ENCODE results near the gene SDK1. TPM values are rescaled to one million over a fixed set of nuclear protein-coding genes. Genes with fewer than 3 reads are reported as not detected.

SDK1 gene
- total RNA-seq, 4 donors from 2014 or later: 7.5 to 35.0 (median 10.2) TPM

- TF ChIP-seq, protein P1, sequence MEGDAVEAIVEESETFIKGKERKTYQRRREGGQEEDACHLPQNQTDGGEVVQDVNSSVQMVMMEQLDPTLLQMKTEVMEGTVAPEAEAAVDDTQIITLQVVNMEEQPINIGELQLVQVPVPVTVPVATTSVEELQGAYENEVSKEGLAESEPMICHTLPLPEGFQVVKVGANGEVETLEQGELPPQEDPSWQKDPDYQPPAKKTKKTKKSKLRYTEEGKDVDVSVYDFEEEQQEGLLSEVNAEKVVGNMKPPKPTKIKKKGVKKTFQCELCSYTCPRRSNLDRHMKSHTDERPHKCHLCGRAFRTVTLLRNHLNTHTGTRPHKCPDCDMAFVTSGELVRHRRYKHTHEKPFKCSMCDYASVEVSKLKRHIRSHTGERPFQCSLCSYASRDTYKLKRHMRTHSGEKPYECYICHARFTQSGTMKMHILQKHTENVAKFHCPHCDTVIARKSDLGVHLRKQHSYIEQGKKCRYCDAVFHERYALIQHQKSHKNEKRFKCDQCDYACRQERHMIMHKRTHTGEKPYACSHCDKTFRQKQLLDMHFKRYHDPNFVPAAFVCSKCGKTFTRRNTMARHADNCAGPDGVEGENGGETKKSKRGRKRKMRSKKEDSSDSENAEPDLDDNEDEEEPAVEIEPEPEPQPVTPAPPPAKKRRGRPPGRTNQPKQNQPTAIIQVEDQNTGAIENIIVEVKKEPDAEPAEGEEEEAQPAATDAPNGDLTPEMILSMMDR (IDR thresholded peaks at IDR 0.05; ENCODE audit: low read depth): no peak
Measured at GRCh38 chr7:3304131-3304530, 3.1 kb downstream of the SDK1 start.

GRCh38 chr7:3307435-3307834, 6.4 kb downstream of the SDK1 start:
- TF ChIP-seq, protein P1 (IDR thresholded peaks at IDR 0.05; ENCODE audit: low read depth): no peak

- TF ChIP-seq, protein P1 (IDR thresholded peaks at IDR 0.05; ENCODE audit: low read depth): no peak
Measured at GRCh38 chr7:3309140-3309539, 8.1 kb downstream of the SDK1 start.

- TF ChIP-seq, protein P1 (IDR thresholded peaks at IDR 0.05; ENCODE audit: low read depth): no peak
Measured at GRCh38 chr7:3309956-3310355, 8.9 kb downstream of the SDK1 start.

GRCh38 chr7:3310884-3311283, 9.8 kb downstream of the SDK1 start:
- TF ChIP-seq, protein P1 (IDR thresholded peaks at IDR 0.05; ENCODE audit: low read depth): no peak

DNA sequence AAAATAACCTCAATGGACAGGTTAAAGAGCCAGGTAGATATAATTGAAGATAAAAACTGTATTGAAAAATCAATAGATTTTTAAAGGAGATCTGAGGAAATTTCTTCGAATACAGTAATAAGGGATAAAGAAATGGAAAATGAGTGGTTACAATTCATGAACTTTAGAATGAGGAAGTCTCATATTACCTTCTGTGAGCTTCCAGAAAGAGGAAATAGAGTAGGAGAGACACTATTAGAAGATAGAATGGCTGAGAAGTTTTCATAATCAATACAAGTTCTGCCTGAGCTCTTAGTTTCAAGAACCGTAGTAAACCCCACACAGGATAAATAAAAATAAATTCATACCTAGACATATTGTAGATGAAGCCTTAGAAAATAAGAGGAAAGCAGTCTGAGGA, 11.5 kb downstream of the SDK1 start:
- TF ChIP-seq, protein P1 (IDR thresholded peaks at IDR 0.05; ENCODE audit: low read depth): no peak

- TF ChIP-seq, protein P1 (IDR thresholded peaks at IDR 0.05; ENCODE audit: low read depth): no peak
Measured at GRCh38 chr7:3318874-3319273, 17.8 kb downstream of the SDK1 start.
